Peyer's patch (tissue), 4 donors: ENCODE measurements around the gene PXDN. TPM values are rescaled to one million over a fixed set of nuclear protein-coding genes. Genes with fewer than 3 reads are reported as not detected.
A peak's percentile ranks its signal among the peaks of the same experiment; 100 is the strongest.

ENCODE experiments used
- DNase-seq, 3 donors: peaks; one replicate each; pipeline ENCODE4 v3.0.0-alpha.2; 2017 to 2019
- H3K27ac ChIP-seq, 4 donors: fragments of 200-600 bp; sonication (generic); one replicate each; pipeline ENCODE4 v1.5.1; 2016 to 2019
- H3K27me3 ChIP-seq, 2 donors: fragments of 200-600 bp; sonication (generic); one replicate each; pipeline ENCODE4 v1.5.1; 2019
- H3K36me3 ChIP-seq, 3 donors: fragments of 200-600 bp; sonication (generic); one replicate each; pipeline ENCODE4 v1.5.1; 2016 to 2019
- H3K4me1 ChIP-seq, 4 donors: fragments of 200-600 bp; sonication (generic); one replicate each; pipeline ENCODE4 v1.5.1; 2016 to 2019
- H3K4me3 ChIP-seq, 4 donors: fragments of 200-600 bp; sonication (generic); 1 replicate in 3 of 4; 2 replicates in 1 of 4; pipeline ENCODE4 v1.5.1; 2016 to 2019; ENCODE audit warnings: mild to moderate bottlenecking in 1 of 4
- H3K9me3 ChIP-seq, 4 donors: fragments of 200-600 bp; sonication (generic); one replicate each; pipeline ENCODE4 v1.5.1; 2016 to 2019; ENCODE audit warnings: mild to moderate bottlenecking in 1 of 4
- POLR2A ChIP-seq, 2 donors: fragments of 450-650 bp; IDR thresholded peaks; one replicate each; pipeline ENCODE4 v1.5.1; 2017; ENCODE audit warnings: antibody characterized with exemption in 2 of 2, mild to moderate bottlenecking in 2 of 2, moderate library complexity in 2 of 2
- total RNA-seq, 4 donors: library from RNA; depleted of rRNA; stranded (reverse); fragments of >200 nt; gene quantifications; one replicate each; pipeline ENCODE4 v1.1.0, GENCODE V29; 2016
- TF ChIP-seq, protein P1 (sequence below), 6 experiments: fragments of 450-650 bp in 4 of 6; fragments of 200-600 bp in 2 of 6; sonication (generic) in 1 of 6; IDR thresholded peaks; one replicate each; pipeline ENCODE4 v1.5.1; 2017 to 2019; ENCODE audit warnings: antibody characterized with exemption in 6 of 6, mild to moderate bottlenecking in 3 of 6, moderate library complexity in 1 of 6

The PXDN gene
- total RNA-seq, 4 donors from 2014 or later: 7.5 to 148 (median 21.0) TPM

- peaks cover 0 to 4% (median 0%) of the 10 kb centered on the region in 4 donors for H3K9me3 ChIP-seq
- H3K36me3 ChIP-seq: no peaks in the 10 kb centered on the region
- DNase-seq: peak in 2 of 3 donors; percentile 38 to 45
- peak overlapping the region; percentile 42 to 84 (median 66) for H3K27ac ChIP-seq
- H3K27me3 ChIP-seq: no peaks in the 10 kb centered on the region
- peaks cover 0 to 23% (median 0%) of the 10 kb centered on the region in 4 donors for H3K4me1 ChIP-seq
- no peak for TF ChIP-seq POLR2A (IDR thresholded peaks at IDR 0.05)
- TF ChIP-seq, protein P1, sequence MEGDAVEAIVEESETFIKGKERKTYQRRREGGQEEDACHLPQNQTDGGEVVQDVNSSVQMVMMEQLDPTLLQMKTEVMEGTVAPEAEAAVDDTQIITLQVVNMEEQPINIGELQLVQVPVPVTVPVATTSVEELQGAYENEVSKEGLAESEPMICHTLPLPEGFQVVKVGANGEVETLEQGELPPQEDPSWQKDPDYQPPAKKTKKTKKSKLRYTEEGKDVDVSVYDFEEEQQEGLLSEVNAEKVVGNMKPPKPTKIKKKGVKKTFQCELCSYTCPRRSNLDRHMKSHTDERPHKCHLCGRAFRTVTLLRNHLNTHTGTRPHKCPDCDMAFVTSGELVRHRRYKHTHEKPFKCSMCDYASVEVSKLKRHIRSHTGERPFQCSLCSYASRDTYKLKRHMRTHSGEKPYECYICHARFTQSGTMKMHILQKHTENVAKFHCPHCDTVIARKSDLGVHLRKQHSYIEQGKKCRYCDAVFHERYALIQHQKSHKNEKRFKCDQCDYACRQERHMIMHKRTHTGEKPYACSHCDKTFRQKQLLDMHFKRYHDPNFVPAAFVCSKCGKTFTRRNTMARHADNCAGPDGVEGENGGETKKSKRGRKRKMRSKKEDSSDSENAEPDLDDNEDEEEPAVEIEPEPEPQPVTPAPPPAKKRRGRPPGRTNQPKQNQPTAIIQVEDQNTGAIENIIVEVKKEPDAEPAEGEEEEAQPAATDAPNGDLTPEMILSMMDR (IDR thresholded peaks at IDR 0.05): no peak
- H3K4me3 ChIP-seq: no peak overlapping the region
These were observed 12.1 kb downstream of the PXDN start for GRCh38 chr2:1731963-1732768.

GRCh38 chr2:1731447-1731962, 12.8 kb downstream of the PXDN start:
- no peaks in the 10 kb centered on the region for H3K36me3 ChIP-seq
- peak overlapping the region; percentile 36 to 84 (median 66) for H3K27ac ChIP-seq
- DNase-seq: peak in 2 of 3 donors; percentile 3 to 22
- peaks cover 0 to 23% (median 0%) of the 10 kb centered on the region in 4 donors for H3K4me1 ChIP-seq
- H3K27me3 ChIP-seq: no peaks in the 10 kb centered on the region
- H3K9me3 ChIP-seq: peaks cover 0 to 4% (median 0%) of the 10 kb centered on the region in 4 donors
- TF ChIP-seq POLR2A (IDR thresholded peaks at IDR 0.05): no peak
- TF ChIP-seq, protein P1 (IDR thresholded peaks at IDR 0.05): no peak
- no peak overlapping the region for H3K4me3 ChIP-seq

- Histone ChIP-seq H3K4me1 (peaks cover 0 to 23% (median 0%) of the 10 kb centered on the region in 4 donors), H3K27me3 (no peaks in the 10 kb centered on the region), H3K4me3 (no peak overlapping the region), H3K9me3 (peaks cover 0 to under 1% (median 0%) of the 10 kb centered on the region in 4 donors), H3K27ac (peak overlapping the region; percentile 36 to 84 (median 66)), H3K36me3 (no peaks in the 10 kb centered on the region)
- no peak for TF ChIP-seq POLR2A (IDR thresholded peaks at IDR 0.05)
- TF ChIP-seq, protein P1 (IDR thresholded peaks at IDR 0.05): no peak
- DNase-seq: peak in 2 of 3 donors; percentile 15 to 48
These were observed 14.0 kb downstream of the PXDN start for GRCh38 chr2:1730015-1730927.

DNA sequence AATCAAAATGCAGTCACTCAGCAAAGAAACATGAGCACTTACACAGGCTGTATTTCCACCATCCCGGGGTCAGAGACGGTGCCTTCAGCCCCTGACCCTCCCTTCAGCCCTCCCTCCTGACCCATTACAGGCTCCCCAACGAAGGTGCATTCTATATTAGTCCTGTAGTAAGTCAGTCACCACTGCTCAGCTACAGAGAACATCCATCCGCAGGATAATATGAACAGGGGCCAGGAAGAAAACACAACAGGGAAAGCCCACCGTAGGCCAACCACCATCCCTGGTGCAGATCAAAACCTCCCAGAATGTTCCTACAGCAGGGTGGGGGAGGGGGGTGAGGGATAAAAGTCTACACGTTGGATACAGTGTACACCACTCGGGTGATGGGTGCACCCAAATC, 15.1 kb downstream of the PXDN start:
- no peak for TF ChIP-seq POLR2A (IDR thresholded peaks at IDR 0.05)
- TF ChIP-seq, protein P1 (IDR thresholded peaks at IDR 0.05): no peak
- Histone ChIP-seq H3K4me1 (peaks cover 0 to 23% (median 0%) of the 10 kb centered on the region in 4 donors), H3K27ac (peak overlapping the region in 2 of 4 donors; percentile 25 to 84), H3K36me3 (no peaks in the 10 kb centered on the region), H3K27me3 (no peaks in the 10 kb centered on the region), H3K9me3 (no peaks in the 10 kb centered on the region), H3K4me3 (no peak overlapping the region)
- DNase-seq: peak in 1 of 3 donors; percentile 6

GRCh38 chr2:1728821-1729220, 15.5 kb downstream of the PXDN start:
- H3K36me3 ChIP-seq: no peaks in the 10 kb centered on the region
- peak in 1 of 3 donors; percentile 10 for DNase-seq
- no peak overlapping the region for H3K4me3 ChIP-seq
- no peaks in the 10 kb centered on the region for H3K9me3 ChIP-seq
- peak overlapping the region in 2 of 4 donors; percentile 25 to 84 for H3K27ac ChIP-seq
- H3K27me3 ChIP-seq: no peaks in the 10 kb centered on the region
- no peak for TF ChIP-seq POLR2A (IDR thresholded peaks at IDR 0.05)
- peaks cover 0 to 23% (median 0%) of the 10 kb centered on the region in 4 donors for H3K4me1 ChIP-seq
